Measurements from ENCODE around the gene SPTB.

DNA sequence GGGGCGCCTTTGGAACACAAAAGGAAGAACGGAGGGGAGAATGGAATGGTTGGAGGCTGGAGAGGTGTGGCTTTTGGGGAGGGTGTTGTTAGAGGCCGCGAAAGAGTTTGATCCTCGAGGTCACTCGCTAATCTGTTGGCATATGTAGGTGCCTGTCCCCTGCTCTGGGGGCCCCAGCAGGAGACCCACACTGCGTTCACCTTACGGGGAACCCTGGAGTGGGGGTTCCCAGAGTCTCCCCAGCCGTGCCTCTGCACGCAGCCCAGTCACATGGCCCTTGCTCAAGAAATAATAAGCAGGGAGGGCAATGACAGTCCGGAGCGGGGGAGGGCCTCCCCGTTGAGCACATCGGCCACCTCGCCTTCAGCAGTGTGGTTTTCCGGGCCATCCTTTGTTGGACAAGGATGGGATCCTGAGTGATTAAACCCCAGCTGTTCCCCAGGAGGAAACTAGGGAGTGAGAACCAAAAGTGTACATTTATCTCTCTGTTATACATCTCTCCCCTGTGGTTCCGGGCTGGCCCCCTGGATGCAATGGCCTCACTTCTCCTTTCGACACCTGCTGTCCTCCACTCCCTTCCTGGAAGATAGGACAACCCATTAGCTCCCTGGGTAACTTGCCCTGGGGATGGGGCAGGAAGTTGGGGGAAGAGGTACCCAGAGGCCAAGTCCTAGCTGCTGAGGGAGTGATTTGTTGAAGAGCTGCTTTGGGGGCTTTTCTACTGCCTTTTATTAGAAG lies 174.2 kb downstream of the SPTB start:
- TF ChIP-seq, protein P1, sequence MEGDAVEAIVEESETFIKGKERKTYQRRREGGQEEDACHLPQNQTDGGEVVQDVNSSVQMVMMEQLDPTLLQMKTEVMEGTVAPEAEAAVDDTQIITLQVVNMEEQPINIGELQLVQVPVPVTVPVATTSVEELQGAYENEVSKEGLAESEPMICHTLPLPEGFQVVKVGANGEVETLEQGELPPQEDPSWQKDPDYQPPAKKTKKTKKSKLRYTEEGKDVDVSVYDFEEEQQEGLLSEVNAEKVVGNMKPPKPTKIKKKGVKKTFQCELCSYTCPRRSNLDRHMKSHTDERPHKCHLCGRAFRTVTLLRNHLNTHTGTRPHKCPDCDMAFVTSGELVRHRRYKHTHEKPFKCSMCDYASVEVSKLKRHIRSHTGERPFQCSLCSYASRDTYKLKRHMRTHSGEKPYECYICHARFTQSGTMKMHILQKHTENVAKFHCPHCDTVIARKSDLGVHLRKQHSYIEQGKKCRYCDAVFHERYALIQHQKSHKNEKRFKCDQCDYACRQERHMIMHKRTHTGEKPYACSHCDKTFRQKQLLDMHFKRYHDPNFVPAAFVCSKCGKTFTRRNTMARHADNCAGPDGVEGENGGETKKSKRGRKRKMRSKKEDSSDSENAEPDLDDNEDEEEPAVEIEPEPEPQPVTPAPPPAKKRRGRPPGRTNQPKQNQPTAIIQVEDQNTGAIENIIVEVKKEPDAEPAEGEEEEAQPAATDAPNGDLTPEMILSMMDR (IDR thresholded peaks at IDR 0.05; ENCODE audit: low read depth, low read length): no peak
- no peak for TF ChIP-seq POLR2A (IDR thresholded peaks at IDR 0.05; ENCODE audit: extremely low read depth, insufficient read length)
- TF ChIP-seq, protein P2, sequence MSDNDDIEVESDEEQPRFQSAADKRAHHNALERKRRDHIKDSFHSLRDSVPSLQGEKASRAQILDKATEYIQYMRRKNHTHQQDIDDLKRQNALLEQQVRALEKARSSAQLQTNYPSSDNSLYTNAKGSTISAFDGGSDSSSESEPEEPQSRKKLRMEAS (IDR thresholded peaks at IDR 0.05; ENCODE audit: low read depth, low read length): peak; percentile 90
